Inferior parietal cortex (tissue), 1 donor: ENCODE data around the gene EIF2S2.

Experiments used
- DNase-seq: peaks from one replicate; pipeline ENCODE4 v3.0.0-alpha.2; 2016; ENCODE audit errors: extremely low spot score

EIF2S2 gene

DNA sequence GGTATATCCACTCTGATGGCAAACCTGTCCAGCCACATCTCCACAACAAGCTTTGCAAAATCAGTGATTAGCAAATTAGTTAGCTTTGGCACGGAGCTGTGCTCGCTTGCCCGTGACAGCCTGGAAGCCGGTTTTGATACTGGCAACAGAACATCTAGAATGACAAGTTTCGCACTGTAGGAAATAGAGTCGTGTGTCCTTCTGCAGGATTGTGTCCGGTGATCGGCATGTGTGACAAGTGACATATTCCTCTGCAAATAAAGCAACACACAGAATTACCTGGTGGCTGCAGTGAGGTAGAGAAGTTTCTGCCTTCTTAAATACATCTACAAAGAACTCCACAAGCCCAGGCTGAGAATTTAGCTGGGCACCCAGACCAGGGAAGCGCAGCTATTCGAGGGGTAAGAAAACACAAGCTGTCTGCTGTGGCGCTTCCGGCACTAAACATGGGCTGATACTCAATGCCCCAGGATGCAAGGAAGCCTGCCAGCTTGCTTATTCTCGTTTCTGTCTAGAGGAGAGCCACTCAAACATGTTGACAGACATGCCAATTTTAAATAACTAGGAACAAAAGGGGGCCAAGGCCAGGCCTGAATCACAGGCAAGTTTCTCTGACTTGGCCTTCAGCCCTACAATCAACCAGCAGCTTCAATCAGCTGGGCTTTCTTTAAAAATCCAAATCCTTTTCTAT lies 22.2 kb downstream of the EIF2S2 start:
- no peak for DNase-seq

GRCh38 chr20:34089175-34089479 lies 22.9 kb downstream of the EIF2S2 start:
- DNase-seq: no peak

- no peak for DNase-seq
These were observed 23.5 kb downstream of the EIF2S2 start for GRCh38 chr20:34088305-34089174.

GRCh38 chr20:34085544-34086040 lies 26.5 kb downstream of the EIF2S2 start:
- DNase-seq: no peak

- DNase-seq: no peak
These were observed 27.7 kb downstream of the EIF2S2 start for GRCh38 chr20:34084227-34084923.

- no peak for DNase-seq
These were observed 28.3 kb downstream of the EIF2S2 start for GRCh38 chr20:34083781-34084180.

- DNase-seq: no peak
These were observed 28.9 kb downstream of the EIF2S2 start for GRCh38 chr20:34083137-34083536.

- DNase-seq: no peak
These were observed 29.7 kb downstream of the EIF2S2 start for GRCh38 chr20:34082232-34082887.

GRCh38 chr20:34079818-34080217 lies 32.2 kb downstream of the EIF2S2 start:
- no peak for DNase-seq

- no peak for DNase-seq
These were observed 33.5 kb downstream of the EIF2S2 start for GRCh38 chr20:34078540-34078939.

GRCh38 chr20:34076952-34077351 lies 35.1 kb downstream of the EIF2S2 start:
- DNase-seq: no peak

GRCh38 chr20:34075647-34076046 lies 36.4 kb downstream of the EIF2S2 start:
- no peak for DNase-seq

DNA sequence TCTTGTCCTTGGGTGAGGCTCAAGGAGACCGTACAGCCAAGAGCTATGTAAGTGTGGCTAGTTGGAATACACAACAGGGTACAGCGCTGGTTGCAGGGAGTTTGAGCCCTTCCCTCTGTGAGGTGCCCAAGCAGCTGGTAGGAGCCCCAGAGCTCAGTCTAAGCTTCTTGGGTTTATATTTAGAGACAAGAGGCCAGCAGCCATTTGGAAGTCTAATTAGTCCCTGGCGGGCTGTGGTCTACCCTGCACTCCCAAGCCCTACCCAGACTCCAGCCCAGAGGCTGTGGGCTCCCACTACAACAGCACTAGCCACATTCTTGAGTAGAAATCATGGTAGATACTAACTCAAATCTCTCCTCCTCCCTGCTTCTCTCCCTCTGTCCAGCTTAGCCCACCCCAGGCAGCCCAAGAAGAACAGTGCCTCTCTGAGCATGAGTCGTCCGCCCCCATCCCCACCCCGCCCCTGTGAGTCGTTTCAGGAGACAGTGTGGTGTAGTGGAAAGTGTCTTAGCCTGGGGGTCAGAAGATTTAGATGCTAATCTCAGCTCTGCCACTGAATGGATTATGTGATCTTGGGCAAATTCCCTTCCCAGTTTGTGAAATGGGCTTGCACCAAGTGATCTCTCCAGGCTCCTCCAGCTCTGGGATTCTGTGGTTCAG lies 37.8 kb downstream of the EIF2S2 start:
- DNase-seq: no peak

DNA sequence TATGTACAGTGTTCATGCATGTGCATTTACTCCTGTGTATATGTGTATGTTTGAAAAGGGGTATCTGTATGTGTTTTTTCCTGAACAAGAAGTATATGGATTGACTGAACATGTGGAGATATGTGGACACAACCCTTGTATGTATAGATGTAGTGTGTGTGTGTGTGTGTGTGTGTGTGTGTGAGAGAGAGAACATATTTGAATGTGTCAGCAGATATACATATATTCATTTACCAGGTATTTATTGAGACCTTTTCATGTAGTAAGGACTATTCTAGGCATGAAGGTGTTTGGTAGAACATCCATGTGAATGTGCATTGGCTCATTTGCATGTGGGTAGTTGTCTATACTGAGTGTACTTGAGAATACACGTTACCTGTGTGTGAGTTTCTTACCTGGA lies 39.3 kb downstream of the EIF2S2 start:
- DNase-seq: no peak

- DNase-seq: no peak
These were observed 40.0 kb downstream of the EIF2S2 start for GRCh38 chr20:34072076-34072475.

- DNase-seq: no peak
These were observed 41.2 kb downstream of the EIF2S2 start for GRCh38 chr20:34070859-34071258.

- no peak for DNase-seq
These were observed 42.0 kb downstream of the EIF2S2 start for GRCh38 chr20:34070079-34070439.

GRCh38 chr20:34069341-34070078 lies 42.5 kb downstream of the EIF2S2 start:
- peak; percentile 96 for DNase-seq

- DNase-seq: no peak
These were observed 44.0 kb downstream of the EIF2S2 start for GRCh38 chr20:34068001-34068400.

GRCh38 chr20:34066476-34067090 lies 45.5 kb downstream of the EIF2S2 start:
- DNase-seq: no peak
